ENCODE measurements around the gene HHATL. TPM values are rescaled to one million over a fixed set of nuclear protein-coding genes. Genes with fewer than 3 reads are reported as not detected.

HHATL gene
- total RNA-seq, 2 donors from 2014 or later = 444 to 908 TPM

DNA sequence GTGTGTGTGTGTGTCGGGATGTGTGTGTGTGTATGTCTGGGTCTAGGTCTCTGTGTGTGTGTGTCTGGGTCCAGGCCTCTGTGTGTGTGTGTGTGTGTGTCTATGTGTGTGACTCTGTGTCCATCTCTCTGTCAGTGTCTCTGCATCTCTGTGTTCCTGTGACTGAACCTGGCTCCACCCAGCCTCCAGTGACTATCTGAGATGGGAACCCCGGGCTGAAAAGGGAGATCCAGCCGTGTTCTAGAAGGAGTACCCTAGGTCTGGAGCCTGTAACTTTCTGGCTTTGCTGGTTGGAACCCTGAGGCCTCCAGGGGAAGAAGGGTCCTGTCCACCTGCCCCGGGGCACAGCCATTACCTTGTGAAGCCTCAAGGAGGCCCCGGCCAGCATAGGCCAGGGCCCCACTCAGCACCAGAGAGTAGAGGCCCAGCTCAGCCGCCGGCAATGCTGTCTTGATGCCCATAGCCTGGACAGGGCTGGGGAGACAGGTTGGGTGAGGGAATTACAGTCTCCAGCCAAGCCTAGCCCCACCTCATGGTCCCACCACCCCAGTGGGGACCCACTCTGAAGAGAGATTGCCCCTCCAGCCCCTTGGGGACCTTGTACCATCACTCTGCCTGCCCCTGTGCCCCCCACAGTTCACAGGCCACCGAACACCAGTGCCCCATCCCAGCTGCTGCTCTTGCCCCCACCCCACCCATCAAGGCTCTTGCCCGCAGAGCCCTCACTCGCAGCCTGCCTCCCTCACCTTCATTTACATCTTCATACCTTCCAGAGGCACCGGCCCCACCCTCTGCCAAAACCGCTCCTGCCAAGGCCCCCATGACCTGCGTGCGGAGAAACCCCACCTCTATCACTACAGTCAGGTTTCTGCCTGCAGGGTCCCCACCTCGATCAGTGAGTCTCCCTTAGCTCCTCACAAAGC lies 2.0 kb downstream of the HHATL start:
- Histone ChIP-seq H3K9me3 (no peaks in the 10 kb centered on the region), H3K36me3 (peaks cover 17% of the 10 kb centered on the region), H3K4me3 (peak overlapping the region; percentile 48 to 63), H3K4me1 (peaks cover 0 to 58% of the 10 kb centered on the region in 2 donors), H3K27ac (peak overlapping the region; percentile 92 to 98), H3K27me3 (no peaks in the 10 kb centered on the region)
- TF ChIP-seq, protein P1, sequence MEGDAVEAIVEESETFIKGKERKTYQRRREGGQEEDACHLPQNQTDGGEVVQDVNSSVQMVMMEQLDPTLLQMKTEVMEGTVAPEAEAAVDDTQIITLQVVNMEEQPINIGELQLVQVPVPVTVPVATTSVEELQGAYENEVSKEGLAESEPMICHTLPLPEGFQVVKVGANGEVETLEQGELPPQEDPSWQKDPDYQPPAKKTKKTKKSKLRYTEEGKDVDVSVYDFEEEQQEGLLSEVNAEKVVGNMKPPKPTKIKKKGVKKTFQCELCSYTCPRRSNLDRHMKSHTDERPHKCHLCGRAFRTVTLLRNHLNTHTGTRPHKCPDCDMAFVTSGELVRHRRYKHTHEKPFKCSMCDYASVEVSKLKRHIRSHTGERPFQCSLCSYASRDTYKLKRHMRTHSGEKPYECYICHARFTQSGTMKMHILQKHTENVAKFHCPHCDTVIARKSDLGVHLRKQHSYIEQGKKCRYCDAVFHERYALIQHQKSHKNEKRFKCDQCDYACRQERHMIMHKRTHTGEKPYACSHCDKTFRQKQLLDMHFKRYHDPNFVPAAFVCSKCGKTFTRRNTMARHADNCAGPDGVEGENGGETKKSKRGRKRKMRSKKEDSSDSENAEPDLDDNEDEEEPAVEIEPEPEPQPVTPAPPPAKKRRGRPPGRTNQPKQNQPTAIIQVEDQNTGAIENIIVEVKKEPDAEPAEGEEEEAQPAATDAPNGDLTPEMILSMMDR (IDR thresholded peaks at IDR 0.05) = no peak
- DNase-seq (ENCODE audit: low spot score) = peak; percentile 46

- TF ChIP-seq, protein P1 (IDR thresholded peaks at IDR 0.05) = no peak
- H3K9me3 ChIP-seq = no peaks in the 10 kb centered on the region
- peaks cover 0 to 48% of the 10 kb centered on the region in 2 donors for H3K4me1 ChIP-seq
- peaks cover 17% of the 10 kb centered on the region for H3K36me3 ChIP-seq
- H3K4me3 ChIP-seq = peak overlapping the region; percentile 13 to 25
- peak overlapping the region; percentile 92 to 98 for H3K27ac ChIP-seq
- H3K27me3 ChIP-seq = no peaks in the 10 kb centered on the region
- no peak for DNase-seq (ENCODE audit: low spot score)
Measured at GRCh38 chr3:42699511-42699971, 3.1 kb downstream of the HHATL start.

- TF ChIP-seq, protein P1 (IDR thresholded peaks at IDR 0.05) = no peak
- Histone ChIP-seq H3K27me3 (no peaks in the 10 kb centered on the region), H3K4me1 (peaks cover 0 to 42% of the 10 kb centered on the region in 2 donors), H3K27ac (peak overlapping the region; percentile 92 to 98), H3K9me3 (no peaks in the 10 kb centered on the region), H3K36me3 (peaks cover 17% of the 10 kb centered on the region), H3K4me3 (peak overlapping the region in 1 of 2 donors; percentile 25)
- DNase-seq (ENCODE audit: low spot score) = peak; percentile 53
Measured at GRCh38 chr3:42698911-42699230, 3.7 kb downstream of the HHATL start.

DNA sequence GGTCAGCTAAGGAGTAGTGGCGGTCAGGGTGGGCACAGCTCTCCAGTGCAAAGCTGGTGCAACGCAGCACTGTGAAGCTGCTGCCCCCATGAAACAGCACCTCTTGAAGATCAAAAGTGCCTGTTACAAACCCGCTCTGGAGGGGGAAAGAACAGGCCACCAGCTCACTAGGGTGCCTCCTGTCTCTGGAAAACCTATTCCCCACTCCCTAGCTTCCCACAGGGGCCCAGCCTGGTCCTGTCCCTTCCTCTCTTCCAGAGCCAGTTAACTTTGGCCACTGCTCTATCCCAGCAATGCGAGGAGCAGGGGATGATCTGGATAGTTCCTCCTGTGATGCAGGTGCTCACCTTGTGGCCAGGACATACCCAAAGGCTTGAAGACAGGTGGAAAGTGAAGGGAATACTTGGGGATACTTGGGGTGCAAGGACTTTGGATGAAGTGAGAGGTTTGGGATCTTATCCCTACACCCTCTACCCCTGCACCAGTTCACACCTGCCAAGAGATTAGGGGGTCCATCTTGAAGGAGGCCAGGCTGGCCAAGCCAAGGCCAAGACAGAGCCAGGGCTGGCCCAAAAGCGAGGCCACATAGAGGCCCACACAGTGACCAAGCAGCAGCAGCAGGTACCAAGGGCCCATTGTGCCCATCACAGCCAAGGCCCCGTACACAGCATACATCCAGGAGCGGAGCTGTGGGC lies 4.2 kb downstream of the HHATL start:
- no peaks in the 10 kb centered on the region for H3K9me3 ChIP-seq
- H3K4me1 ChIP-seq = peaks cover 0 to 37% of the 10 kb centered on the region in 2 donors
- no peak overlapping the region for H3K4me3 ChIP-seq
- peak; percentile 11 for DNase-seq (ENCODE audit: low spot score)
- peak overlapping the region; percentile 92 to 98 for H3K27ac ChIP-seq
- TF ChIP-seq, protein P1 (IDR thresholded peaks at IDR 0.05) = no peak
- no peaks in the 10 kb centered on the region for H3K27me3 ChIP-seq
- H3K36me3 ChIP-seq = peaks cover 17% of the 10 kb centered on the region

- Histone ChIP-seq H3K4me1 (peaks cover 0 to 29% of the 10 kb centered on the region in 2 donors), H3K27ac (peak overlapping the region; percentile 92 to 98), H3K9me3 (no peaks in the 10 kb centered on the region), H3K4me3 (no peak overlapping the region), H3K27me3 (no peaks in the 10 kb centered on the region), H3K36me3 (peaks cover 17% of the 10 kb centered on the region)
- peak; percentile 42 for DNase-seq (ENCODE audit: low spot score)
- TF ChIP-seq, protein P1 (IDR thresholded peaks at IDR 0.05) = no peak
Measured at GRCh38 chr3:42697289-42698051, 5.1 kb downstream of the HHATL start.
